Measurements from ENCODE around the gene GART. TPM values are rescaled to one million over a fixed set of nuclear protein-coding genes. Genes with fewer than 3 reads are reported as not detected.

Gene GART
- total and polyA plus RNA-seq, 10 of the 15 experiments (the other 5 are each of a cell fraction or from before 2014, with no cell fraction given), result 44.7 to 178 (median 106) TPM

DNA sequence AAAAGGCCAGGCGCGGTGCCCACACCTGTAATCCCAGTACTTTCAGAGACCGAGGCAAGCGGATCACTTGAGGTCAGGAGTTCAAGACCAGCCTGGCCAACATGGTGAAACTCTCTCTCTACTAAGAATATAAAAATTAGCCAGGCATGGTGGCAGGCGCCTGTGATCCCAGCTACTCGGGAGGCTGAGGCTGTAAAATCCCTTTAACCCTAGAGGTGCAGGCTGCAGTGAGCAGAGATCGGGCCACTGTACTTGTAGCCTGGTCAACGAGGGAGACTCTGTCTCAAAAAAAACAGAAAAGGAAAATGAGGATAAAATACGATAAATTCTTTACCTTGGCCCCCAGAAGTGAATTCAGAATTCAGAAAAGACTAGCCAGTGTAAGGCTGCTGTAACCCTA is 63.7 kb downstream of the GART start (continued):
- TF ChIP-seq FOS (IDR thresholded peaks at IDR 0.05; ENCODE audit: borderline replicate concordance, extremely low read depth, insufficient read length) (no peak), MTA2 (IDR thresholded peaks at IDR 0.05; ENCODE audit: low read depth) (no peak), ETV6 (conservative IDR thresholded peaks at IDR 0.05 in 1 of 2, IDR thresholded peaks at IDR 0.05 in 1 of 2; ENCODE audit: borderline replicate concordance in 1 of 2, low read depth in 1 of 2) (no peak), WRNIP1 (IDR thresholded peaks at IDR 0.05; ENCODE audit: borderline replicate concordance, low read depth, low read length) (no peak), NFYB (IDR thresholded peaks at IDR 0.05; ENCODE audit: insufficient read depth, low read depth, low read length) (no peak), TCF12 (IDR thresholded peaks at IDR 0.05; ENCODE audit: low read depth, low read length) (no peak), PAX5 (IDR thresholded peaks at IDR 0.05; ENCODE audit: borderline replicate concordance, low read depth, low read length) (no peak), SREBF1 (IDR thresholded peaks at IDR 0.05; ENCODE audit: low read length) (no peak), RB1 (IDR thresholded peaks at IDR 0.05; ENCODE audit: borderline replicate concordance) (no peak)

DNA sequence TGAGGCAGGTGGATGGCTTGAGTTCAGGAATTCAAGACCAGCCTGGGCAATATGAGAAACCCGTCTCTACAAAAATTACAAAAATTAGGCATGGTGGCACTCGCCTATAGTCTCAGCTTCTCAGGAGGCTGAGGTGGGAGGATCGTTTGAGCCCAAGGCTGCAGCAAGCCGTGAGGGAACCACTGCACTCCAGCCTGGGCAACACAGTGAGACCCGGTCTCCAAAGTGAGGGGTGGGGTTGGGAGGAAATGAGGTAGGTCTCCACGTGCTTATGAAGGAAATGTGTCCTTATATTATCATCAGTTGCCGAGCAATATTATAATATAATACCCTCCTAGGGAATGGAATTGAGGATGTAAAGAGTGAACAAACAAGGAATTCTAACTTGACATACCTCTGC is 64.9 kb downstream of the GART start:
- CTCF ChIA-PET, result interaction anchor here (0.7 kb wide), 1 partner anchor 280 kb away, joined by 3 read pairs; no protein-coding TSS in a partner anchor

More for the DNA sequence above, 64.9 kb downstream of the GART start:
- intact Hi-C loops (cut with micrococcal nuclease; ENCODE audit: unreplicated experiment), result no loop called here
- no peaks in the 10 kb centered on the region for H3K27me3 ChIP-seq (replicated peaks in 1 of 2; ENCODE audit: control insufficient read depth in 2 of 2, insufficient read depth in 2 of 2, low read length in 1 of 2)
- H4K20me1 ChIP-seq (ENCODE audit: control insufficient read depth, insufficient read depth), result no peaks in the 10 kb centered on the region
- H3K4me3 ChIP-seq, result no peak overlapping the region
- SMC1A ChIA-PET (ENCODE audit: uncharacterized antibody, unreplicated experiment), result no interaction called here
- H3K9me3 ChIP-seq (replicated peaks; ENCODE audit: control insufficient read depth, insufficient read depth, low read length), result peaks cover 5% of the 10 kb centered on the region; the same call in 2 of the 3 replicates
- H3K79me2 ChIP-seq (ENCODE audit: control insufficient read depth, insufficient read depth, low read length), result peaks cover 18% of the 10 kb centered on the region
- H3K27ac ChIP-seq (ENCODE audit: control insufficient read depth, insufficient read depth), result no peak overlapping the region
- peaks cover 3% of the 10 kb centered on the region; the same call in 1 of the 2 replicates for H3K4me1 ChIP-seq (ENCODE audit: control insufficient read depth, insufficient read depth, low read length)
- RAD21 ChIA-PET (ENCODE audit: unreplicated experiment), result no interaction called here
- H3K4me2 ChIP-seq (ENCODE audit: control insufficient read depth, insufficient read depth), result no peak overlapping the region
- no peak for FAIRE-seq
- WGBS (ENCODE audit: insufficient coverage, insufficient replicate concordance, low lambda C conversion rate, missing lambda C conversion rate), result 93% methylated on average over 7 of the region's 7 CpGs
- POLR2A ChIA-PET, result no interaction called here
- no peak for TF ChIP-seq EED (IDR thresholded peaks at IDR 0.05; ENCODE audit: low read depth)
- TF ChIP-seq, protein P1, sequence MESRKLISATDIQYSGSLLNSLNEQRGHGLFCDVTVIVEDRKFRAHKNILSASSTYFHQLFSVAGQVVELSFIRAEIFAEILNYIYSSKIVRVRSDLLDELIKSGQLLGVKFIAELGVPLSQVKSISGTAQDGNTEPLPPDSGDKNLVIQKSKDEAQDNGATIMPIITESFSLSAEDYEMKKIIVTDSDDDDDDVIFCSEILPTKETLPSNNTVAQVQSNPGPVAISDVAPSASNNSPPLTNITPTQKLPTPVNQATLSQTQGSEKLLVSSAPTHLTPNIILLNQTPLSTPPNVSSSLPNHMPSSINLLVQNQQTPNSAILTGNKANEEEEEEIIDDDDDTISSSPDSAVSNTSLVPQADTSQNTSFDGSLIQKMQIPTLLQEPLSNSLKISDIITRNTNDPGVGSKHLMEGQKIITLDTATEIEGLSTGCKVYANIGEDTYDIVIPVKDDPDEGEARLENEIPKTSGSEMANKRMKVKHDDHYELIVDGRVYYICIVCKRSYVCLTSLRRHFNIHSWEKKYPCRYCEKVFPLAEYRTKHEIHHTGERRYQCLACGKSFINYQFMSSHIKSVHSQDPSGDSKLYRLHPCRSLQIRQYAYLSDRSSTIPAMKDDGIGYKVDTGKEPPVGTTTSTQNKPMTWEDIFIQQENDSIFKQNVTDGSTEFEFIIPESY (IDR thresholded peaks at IDR 0.05), result no peak
- TF ChIP-seq POU2F2 (IDR thresholded peaks at IDR 0.05; ENCODE audit: borderline replicate concordance, low read depth, low read length), result no peak
- TF ChIP-seq, protein P2, sequence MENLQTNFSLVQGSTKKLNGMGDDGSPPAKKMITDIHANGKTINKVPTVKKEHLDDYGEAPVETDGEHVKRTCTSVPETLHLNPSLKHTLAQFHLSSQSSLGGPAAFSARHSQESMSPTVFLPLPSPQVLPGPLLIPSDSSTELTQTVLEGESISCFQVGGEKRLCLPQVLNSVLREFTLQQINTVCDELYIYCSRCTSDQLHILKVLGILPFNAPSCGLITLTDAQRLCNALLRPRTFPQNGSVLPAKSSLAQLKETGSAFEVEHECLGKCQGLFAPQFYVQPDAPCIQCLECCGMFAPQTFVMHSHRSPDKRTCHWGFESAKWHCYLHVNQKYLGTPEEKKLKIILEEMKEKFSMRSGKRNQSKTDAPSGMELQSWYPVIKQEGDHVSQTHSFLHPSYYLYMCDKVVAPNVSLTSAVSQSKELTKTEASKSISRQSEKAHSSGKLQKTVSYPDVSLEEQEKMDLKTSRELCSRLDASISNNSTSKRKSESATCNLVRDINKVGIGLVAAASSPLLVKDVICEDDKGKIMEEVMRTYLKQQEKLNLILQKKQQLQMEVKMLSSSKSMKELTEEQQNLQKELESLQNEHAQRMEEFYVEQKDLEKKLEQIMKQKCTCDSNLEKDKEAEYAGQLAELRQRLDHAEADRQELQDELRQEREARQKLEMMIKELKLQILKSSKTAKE (IDR thresholded peaks at IDR 0.05; ENCODE audit: low read depth, poor library complexity, severe bottlenecking), result no peak
- TF ChIP-seq TCF12 (IDR thresholded peaks at IDR 0.05; ENCODE audit: low read depth, low read length), result no peak
- no peak for TF ChIP-seq NFYA (IDR thresholded peaks at IDR 0.05; ENCODE audit: borderline replicate concordance, low read depth, low read length)
- TF ChIP-seq FOXK2 (IDR thresholded peaks at IDR 0.05), result no peak
- no peak for TF ChIP-seq PAX8 (IDR thresholded peaks at IDR 0.05)
- no peak for TF ChIP-seq BCL11A (IDR thresholded peaks at IDR 0.05; ENCODE audit: low read depth, low read length)
- TF ChIP-seq CHD2 (IDR thresholded peaks at IDR 0.05; ENCODE audit: borderline replicate concordance, low read depth, low read length), result no peak
- no peak for TF ChIP-seq CBX5 (IDR thresholded peaks at IDR 0.05; ENCODE audit: low read depth)
- TF ChIP-seq BMI1 (IDR thresholded peaks at IDR 0.05; ENCODE audit: borderline replicate concordance), result no peak
- no peaks in the 10 kb centered on the region; a peak in 1 of 4 replicates for H3K36me3 ChIP-seq (ENCODE audit: control insufficient read depth in 2 of 2, insufficient read depth in 2 of 2, low read length in 1 of 2)
- no peak overlapping the region for H3K9ac ChIP-seq (ENCODE audit: control insufficient read depth, insufficient read depth, low read length)
- ATAC-seq, result no peak
- BruUV-seq (replicated peaks), result no TSS peak
- in situ Hi-C loops (cut with MboI), result no loop called here
- DNase-seq (ENCODE audit: low read depth, low spot score), result no peak
- H2AFZ ChIP-seq (ENCODE audit: control insufficient read depth, low read depth, low read length), result no peak overlapping the region

Measured in GM12878 (cell line).